Subcutaneous abdominal adipose tissue (tissue), 5 donors: ENCODE data around the gene IDH2.

Source experiments
- H3K27ac ChIP-seq: one replicate; pipeline ENCODE4 v1.7.0; 2013; ENCODE audit warnings: low read depth, mild to moderate bottlenecking, inconsistent platforms, low read length, moderate library complexity
- H3K27me3 ChIP-seq, 5 donors: one replicate each; pipeline ENCODE4 v1.7.0; 2013; ENCODE audit warnings: low read length in 5 of 5, inconsistent platforms in 1 of 5; ENCODE audit not compliant: control insufficient read depth in 5 of 5, insufficient read depth in 4 of 5
- H3K36me3 ChIP-seq, 5 donors: one replicate each; pipeline ENCODE4 v1.7.0; 2013; ENCODE audit warnings: low read length in 5 of 5; ENCODE audit not compliant: control insufficient read depth in 5 of 5, insufficient read depth in 5 of 5
- H3K4me1 ChIP-seq, 5 donors: one replicate each; pipeline ENCODE4 v1.7.0; 2013; ENCODE audit warnings: low read length in 5 of 5, mild to moderate bottlenecking in 3 of 5, moderate library complexity in 1 of 5; ENCODE audit not compliant: control insufficient read depth in 5 of 5, insufficient read depth in 5 of 5
- H3K4me3 ChIP-seq, 5 donors: one replicate each; pipeline ENCODE4 v1.7.0; 2013; ENCODE audit warnings: low read length in 5 of 5, low read depth in 1 of 5
- H3K9ac ChIP-seq, 5 donors: one replicate each; pipeline ENCODE4 v1.7.0; 2013; ENCODE audit warnings: low read length in 5 of 5, mild to moderate bottlenecking in 4 of 5, moderate library complexity in 3 of 5
- H3K9me3 ChIP-seq, 5 donors: one replicate each; pipeline ENCODE4 v1.7.0; 2013; ENCODE audit warnings: low read length in 5 of 5; ENCODE audit not compliant: control insufficient read depth in 5 of 5
- donor health status: healthy.
- donor health status: healthy.
- donor health status: healthy.
- donor health status: healthy.
- donor health status: healthy.

Gene IDH2

DNA sequence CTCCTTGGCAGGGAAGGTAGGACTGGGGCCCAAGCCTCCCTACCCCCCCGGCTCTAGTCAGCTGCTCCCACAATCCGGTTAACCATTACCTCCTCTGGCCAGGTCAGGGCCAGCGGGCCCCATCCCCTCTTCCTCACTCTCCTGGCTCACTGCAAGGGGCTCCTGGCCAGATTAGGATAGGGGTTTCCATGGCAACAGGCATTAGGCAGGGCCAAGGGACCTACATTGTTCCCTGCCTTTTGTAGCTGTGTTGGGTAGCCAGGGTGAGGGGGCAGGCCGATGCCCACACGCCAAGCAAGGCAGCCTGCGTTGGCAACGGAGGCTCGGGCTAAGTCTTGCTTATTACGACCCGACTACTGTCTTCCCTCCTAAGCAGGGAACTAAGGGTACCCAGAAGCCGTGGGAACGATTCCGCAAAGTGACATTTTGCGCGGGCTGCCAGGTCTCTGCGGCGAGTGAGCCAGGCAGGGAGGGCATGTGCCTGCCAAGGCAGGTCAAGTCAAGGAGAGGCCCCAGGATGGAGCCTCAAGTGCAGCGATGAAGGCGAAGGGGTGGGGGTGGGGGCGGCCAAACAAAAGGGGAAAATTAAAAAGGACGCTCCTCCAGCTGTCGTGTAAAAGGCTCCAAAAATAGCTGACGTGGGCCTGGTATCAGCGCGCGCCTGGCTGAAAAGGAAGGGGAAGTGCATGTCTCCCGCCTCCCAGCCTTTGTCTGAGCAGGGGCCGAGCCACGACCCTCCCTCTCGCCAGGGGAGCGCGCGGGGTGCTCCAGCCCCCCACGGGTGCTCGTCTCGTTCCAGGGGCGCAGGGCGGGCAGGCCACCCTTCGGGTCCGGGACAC lies 919 bp downstream of the IDH2 start:
- Histone ChIP-seq H3K27me3 (no peaks in the 10 kb centered on the region), H3K36me3 (no peaks in the 10 kb centered on the region), H3K4me3 (peak overlapping the region; percentile 51 to 82 (median 78)), H3K27ac (peak overlapping the region; percentile 82), H3K9ac (peak overlapping the region in 4 of 5 donors; percentile 75 to 78 (median 76)), H3K4me1 (peaks cover 11 to 65% (median 52%) of the 10 kb centered on the region in 5 donors), H3K9me3 (no peaks in the 10 kb centered on the region)

DNA sequence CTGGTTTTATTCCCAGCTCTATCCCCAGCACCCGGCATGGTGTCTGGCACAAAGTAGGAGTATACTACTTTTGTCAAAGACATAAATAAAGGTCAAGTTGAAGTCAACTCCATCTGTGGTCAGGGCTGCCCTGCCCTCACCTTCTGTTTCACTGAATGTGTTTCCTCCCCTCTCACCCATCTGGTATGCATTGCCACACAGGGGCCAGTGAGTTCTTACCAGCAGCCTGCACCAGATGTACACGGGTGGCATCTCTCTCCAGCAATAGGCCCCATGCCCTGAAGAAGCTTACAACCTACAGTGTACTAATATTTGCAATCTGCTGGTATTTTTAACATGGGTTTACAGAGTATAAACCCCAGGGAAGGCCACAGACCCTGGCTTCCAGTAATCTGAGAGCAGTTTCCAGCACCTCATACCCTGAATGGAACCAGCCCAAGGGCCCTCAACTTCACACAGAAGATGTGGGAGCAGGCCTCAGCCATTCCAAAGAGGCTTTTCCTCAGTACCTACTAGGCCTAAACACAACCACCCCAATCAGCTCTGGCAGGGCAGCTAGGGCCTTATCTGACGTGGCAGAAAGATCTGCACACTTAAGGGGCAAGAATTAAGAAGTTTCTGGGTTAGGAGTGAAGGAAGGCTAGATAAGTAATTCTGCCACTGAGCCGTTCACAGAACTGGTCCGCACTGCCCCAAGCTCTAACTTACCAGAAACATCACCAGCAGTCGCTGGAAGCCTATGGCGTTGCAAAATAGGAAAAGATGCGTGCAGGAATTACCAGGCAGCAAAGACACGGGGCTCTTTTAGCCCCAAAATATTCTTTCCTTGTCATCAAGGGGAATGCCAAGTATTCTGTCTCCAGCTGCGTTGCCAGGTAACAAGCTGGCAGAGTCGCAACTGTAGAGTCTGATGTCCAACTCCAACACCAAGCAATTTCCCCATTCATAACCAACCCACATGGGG lies 2.1 kb downstream of the IDH2 start:
- Histone ChIP-seq H3K36me3 (no peaks in the 10 kb centered on the region), H3K27me3 (no peaks in the 10 kb centered on the region), H3K9me3 (no peaks in the 10 kb centered on the region), H3K9ac (peak overlapping the region in 1 of 5 donors; percentile 48), H3K4me1 (peaks cover 11 to 60% (median 51%) of the 10 kb centered on the region in 5 donors), H3K4me3 (peak overlapping the region in 1 of 5 donors; percentile 1), H3K27ac (peak overlapping the region; percentile 82)

GRCh38 chr15:90099072-90099867 lies 3.0 kb downstream of the IDH2 start:
- Histone ChIP-seq H3K9me3 (no peaks in the 10 kb centered on the region), H3K27me3 (no peaks in the 10 kb centered on the region), H3K36me3 (peaks cover 0 to under 1% (median 0%) of the 10 kb centered on the region in 5 donors), H3K4me1 (peaks cover 11 to 51% (median 44%) of the 10 kb centered on the region in 5 donors), H3K9ac (no peak overlapping the region), H3K27ac (peak overlapping the region; percentile 82), H3K4me3 (no peak overlapping the region)

GRCh38 chr15:90097475-90097874 lies 4.8 kb downstream of the IDH2 start:
- Histone ChIP-seq H3K9ac (peak overlapping the region in 1 of 5 donors; percentile 30), H3K4me3 (no peak overlapping the region), H3K27ac (peak overlapping the region; percentile 54), H3K9me3 (no peaks in the 10 kb centered on the region), H3K36me3 (peaks cover 0 to 3% (median 0%) of the 10 kb centered on the region in 5 donors), H3K4me1 (peaks cover 11 to 47% (median 40%) of the 10 kb centered on the region in 5 donors), H3K27me3 (no peaks in the 10 kb centered on the region)

- peaks cover 0 to 16% (median 6%) of the 10 kb centered on the region in 5 donors for H3K36me3 ChIP-seq
- no peak overlapping the region for H3K4me3 ChIP-seq
- H3K9me3 ChIP-seq, result no peaks in the 10 kb centered on the region
- H3K9ac ChIP-seq, result no peak overlapping the region
- no peak overlapping the region for H3K27ac ChIP-seq
- peaks cover 5 to 31% (median 27%) of the 10 kb centered on the region in 5 donors for H3K4me1 ChIP-seq
- H3K27me3 ChIP-seq, result no peaks in the 10 kb centered on the region
Observed at GRCh38 chr15:90095521-90095959, 6.7 kb downstream of the IDH2 start.

GRCh38 chr15:90091156-90091931 lies 10.9 kb downstream of the IDH2 start:
- Histone ChIP-seq H3K36me3 (peaks cover 0 to 51% (median 40%) of the 10 kb centered on the region in 5 donors), H3K9ac (no peak overlapping the region), H3K4me1 (peaks cover 0 to 2% (median 0%) of the 10 kb centered on the region in 5 donors), H3K27me3 (no peaks in the 10 kb centered on the region), H3K27ac (no peak overlapping the region), H3K9me3 (no peaks in the 10 kb centered on the region), H3K4me3 (no peak overlapping the region)

GRCh38 chr15:90090226-90090848 lies 11.9 kb downstream of the IDH2 start:
- Histone ChIP-seq H3K9me3 (no peaks in the 10 kb centered on the region), H3K9ac (no peak overlapping the region), H3K4me3 (no peak overlapping the region), H3K27me3 (no peaks in the 10 kb centered on the region), H3K4me1 (no peaks in the 10 kb centered on the region), H3K36me3 (peaks cover 4 to 55% (median 40%) of the 10 kb centered on the region in 5 donors), H3K27ac (no peak overlapping the region)

- Histone ChIP-seq H3K4me1 (peaks cover 0 to under 1% (median 0%) of the 10 kb centered on the region in 5 donors), H3K36me3 (peaks cover 4 to 75% (median 62%) of the 10 kb centered on the region in 5 donors), H3K4me3 (no peak overlapping the region), H3K9me3 (no peaks in the 10 kb centered on the region), H3K27ac (no peak overlapping the region), H3K27me3 (no peaks in the 10 kb centered on the region), H3K9ac (no peak overlapping the region)
Observed at GRCh38 chr15:90087454-90088154, 14.7 kb downstream of the IDH2 start.
